ENCODE results near the gene PAK5. TPM values are rescaled to one million over a fixed set of nuclear protein-coding genes. Genes with fewer than 3 reads are reported as not detected.

The PAK5 gene
- polyA plus RNA-seq, 1 donor (not counting 4 experiments of a cell fraction or from before 2014, with no cell fraction given), result not detected

DNA sequence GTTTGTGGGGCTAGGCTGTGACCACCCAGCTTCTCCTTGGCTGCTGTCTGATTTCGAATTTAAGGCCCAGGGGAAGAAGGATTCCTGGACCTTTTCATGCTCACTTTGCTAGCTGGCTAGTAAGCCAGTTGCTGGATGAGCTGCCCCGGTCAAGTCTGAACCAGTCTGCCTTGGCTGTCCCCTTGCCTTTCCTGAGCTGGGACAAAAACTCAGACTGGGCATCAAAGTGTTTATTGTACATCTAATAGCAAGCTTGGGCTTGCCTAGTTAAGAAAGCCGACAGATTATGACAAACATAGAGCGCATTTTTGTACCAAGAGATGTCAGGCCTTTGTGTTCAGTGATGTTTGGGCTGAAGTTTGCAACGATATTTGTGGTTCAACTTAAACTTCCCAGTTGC lies 750 bp upstream of the PAK5 start:
- Histone ChIP-seq H3K79me2 (ENCODE audit: control insufficient read depth, insufficient read depth, low read length) (no peaks in the 10 kb centered on the region), H2AFZ (ENCODE audit: control insufficient read depth, low read length) (no peak overlapping the region), H3K27me3 (ENCODE audit: control insufficient read depth, extremely low read depth, insufficient read depth, low read length) (peaks cover 21% of the 10 kb centered on the region), H3K9ac (ENCODE audit: control insufficient read depth, extremely low read depth, insufficient read depth, low read length) (no peak overlapping the region), H3K4me1 (ENCODE audit: control insufficient read depth, extremely low read depth, insufficient read depth, low read length) (peaks cover 9% of the 10 kb centered on the region), H3K9me1 (ENCODE audit: control insufficient read depth, extremely low read depth, insufficient read depth, low read length) (no peaks in the 10 kb centered on the region), H3K36me3 (ENCODE audit: control insufficient read depth in 2 of 2, extremely low read depth in 1 of 2, insufficient read depth in 2 of 2, low read length in 2 of 2) (no peaks in the 10 kb centered on the region), H3K9me3 (ENCODE audit: control insufficient read depth, low read depth, low read length) (no peaks in the 10 kb centered on the region), H3K4me3 (ENCODE audit: control insufficient read depth in 2 of 3, extremely low read depth in 1 of 3, insufficient read depth in 2 of 3, low read depth in 1 of 3, low read length in 3 of 3) (no peak overlapping the region), H3K27ac (ENCODE audit: control insufficient read depth, insufficient read depth, low read length) (no peak overlapping the region), H4K20me1 (ENCODE audit: control insufficient read depth, extremely low read depth, insufficient read depth, low read length) (no peaks in the 10 kb centered on the region), H3K4me2 (ENCODE audit: control insufficient read depth, extremely low read depth, insufficient read depth, low read depth, low read length) (no peak overlapping the region)
- dilution Hi-C loops (cut with MboI; ENCODE audit: extremely low pct_ligation_motif_present, low sequenced_read_pairs), result no loop called here
- DNase-seq (ENCODE audit: low read depth, low spot score), result no peak
- FAIRE-seq, result no peak
- TF ChIP-seq EZH2 (IDR thresholded peaks at IDR 0.05; ENCODE audit: low read length), result no peak
- TF ChIP-seq, protein P1, sequence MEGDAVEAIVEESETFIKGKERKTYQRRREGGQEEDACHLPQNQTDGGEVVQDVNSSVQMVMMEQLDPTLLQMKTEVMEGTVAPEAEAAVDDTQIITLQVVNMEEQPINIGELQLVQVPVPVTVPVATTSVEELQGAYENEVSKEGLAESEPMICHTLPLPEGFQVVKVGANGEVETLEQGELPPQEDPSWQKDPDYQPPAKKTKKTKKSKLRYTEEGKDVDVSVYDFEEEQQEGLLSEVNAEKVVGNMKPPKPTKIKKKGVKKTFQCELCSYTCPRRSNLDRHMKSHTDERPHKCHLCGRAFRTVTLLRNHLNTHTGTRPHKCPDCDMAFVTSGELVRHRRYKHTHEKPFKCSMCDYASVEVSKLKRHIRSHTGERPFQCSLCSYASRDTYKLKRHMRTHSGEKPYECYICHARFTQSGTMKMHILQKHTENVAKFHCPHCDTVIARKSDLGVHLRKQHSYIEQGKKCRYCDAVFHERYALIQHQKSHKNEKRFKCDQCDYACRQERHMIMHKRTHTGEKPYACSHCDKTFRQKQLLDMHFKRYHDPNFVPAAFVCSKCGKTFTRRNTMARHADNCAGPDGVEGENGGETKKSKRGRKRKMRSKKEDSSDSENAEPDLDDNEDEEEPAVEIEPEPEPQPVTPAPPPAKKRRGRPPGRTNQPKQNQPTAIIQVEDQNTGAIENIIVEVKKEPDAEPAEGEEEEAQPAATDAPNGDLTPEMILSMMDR (optimal IDR thresholded peaks at IDR 0.05 in 1 of 3, IDR thresholded peaks at IDR 0.05 in 1 of 3, conservative IDR thresholded peaks at IDR 0.05 in 1 of 3; ENCODE audit: extremely low read depth in 1 of 3, insufficient read depth in 2 of 3, low read length in 3 of 3), result no peak

DNA sequence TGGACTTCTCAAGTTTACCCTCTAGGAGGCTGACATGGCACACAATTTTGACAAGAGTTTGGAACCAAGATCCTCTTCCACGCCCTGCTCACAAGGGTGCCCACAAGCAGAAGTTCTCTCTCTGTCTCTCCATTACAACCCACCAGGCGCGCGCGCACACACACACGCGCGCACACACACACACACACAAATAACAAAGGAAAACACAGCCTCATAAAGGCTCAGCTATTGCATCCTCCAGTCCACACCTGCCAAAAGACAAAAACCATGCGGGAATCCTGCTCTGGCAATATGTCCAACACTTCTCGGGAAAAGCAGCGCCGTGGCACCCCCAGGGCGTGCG lies 870 bp downstream of the PAK5 start:
- Histone ChIP-seq H4K20me1 (ENCODE audit: control insufficient read depth, extremely low read depth, insufficient read depth, low read length) (no peaks in the 10 kb centered on the region), H3K36me3 (ENCODE audit: control insufficient read depth in 2 of 2, extremely low read depth in 1 of 2, insufficient read depth in 2 of 2, low read length in 2 of 2) (no peaks in the 10 kb centered on the region), H3K4me2 (ENCODE audit: control insufficient read depth, extremely low read depth, insufficient read depth, low read depth, low read length) (peak overlapping the region; percentile 45), H3K27me3 (ENCODE audit: control insufficient read depth, extremely low read depth, insufficient read depth, low read length) (peaks cover 21% of the 10 kb centered on the region), H2AFZ (ENCODE audit: control insufficient read depth, low read length) (no peak overlapping the region), H3K9me3 (ENCODE audit: control insufficient read depth, low read depth, low read length) (no peaks in the 10 kb centered on the region), H3K4me1 (ENCODE audit: control insufficient read depth, extremely low read depth, insufficient read depth, low read length) (peaks cover 9% of the 10 kb centered on the region), H3K9ac (ENCODE audit: control insufficient read depth, extremely low read depth, insufficient read depth, low read length) (no peak overlapping the region), H3K27ac (ENCODE audit: control insufficient read depth, insufficient read depth, low read length) (no peak overlapping the region), H3K4me3 (ENCODE audit: control insufficient read depth in 2 of 3, extremely low read depth in 1 of 3, insufficient read depth in 2 of 3, low read depth in 1 of 3, low read length in 3 of 3) (no peak overlapping the region), H3K79me2 (ENCODE audit: control insufficient read depth, insufficient read depth, low read length) (no peaks in the 10 kb centered on the region), H3K9me1 (ENCODE audit: control insufficient read depth, extremely low read depth, insufficient read depth, low read length) (no peaks in the 10 kb centered on the region)
- DNase-seq (ENCODE audit: low read depth, low spot score), result no peak
- dilution Hi-C loops (cut with MboI; ENCODE audit: extremely low pct_ligation_motif_present, low sequenced_read_pairs), result no loop called here
- FAIRE-seq, result no peak
- TF ChIP-seq EZH2 (IDR thresholded peaks at IDR 0.05; ENCODE audit: low read length), result no peak
- TF ChIP-seq, protein P1 (optimal IDR thresholded peaks at IDR 0.05 in 1 of 3, IDR thresholded peaks at IDR 0.05 in 1 of 3, conservative IDR thresholded peaks at IDR 0.05 in 1 of 3; ENCODE audit: extremely low read depth in 1 of 3, insufficient read depth in 2 of 3, low read length in 3 of 3), result no peak
